ENCODE results near the gene AP2M1. TPM values are rescaled to one million over a fixed set of nuclear protein-coding genes. Genes with fewer than 3 reads are reported as not detected.

The AP2M1 gene
- total and polyA plus RNA-seq, 10 of the 15 experiments (the other 5 are each of a cell fraction or from before 2014, with no cell fraction given), result 65.6 to 356 (median 161) TPM

DNA sequence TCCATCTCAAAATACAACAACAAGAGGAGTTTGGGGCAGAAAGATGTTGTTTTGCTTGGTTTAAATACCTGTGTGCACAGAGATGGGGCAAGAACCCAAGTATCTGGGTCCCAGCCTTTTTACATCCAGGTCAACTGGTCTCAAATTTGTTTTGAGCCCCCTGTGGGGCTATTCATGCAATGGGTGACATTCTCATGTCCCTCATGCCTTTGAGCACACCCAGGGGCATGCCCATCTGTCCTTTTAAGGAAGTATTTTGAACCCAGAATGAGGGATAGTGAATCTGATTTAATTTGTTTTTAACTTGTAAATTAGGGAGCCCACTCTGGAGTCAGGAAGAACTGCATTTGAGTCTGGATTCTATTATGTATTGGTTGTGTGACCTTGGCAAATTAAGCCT is 26.2 kb downstream of the AP2M1 start:
- no TSS peak for BruUV-seq (replicated peaks)
- in situ Hi-C loops (cut with MboI), result no loop called here
- SMC1A ChIA-PET (ENCODE audit: uncharacterized antibody, unreplicated experiment), result no interaction called here
- TF ChIP-seq, protein P1, sequence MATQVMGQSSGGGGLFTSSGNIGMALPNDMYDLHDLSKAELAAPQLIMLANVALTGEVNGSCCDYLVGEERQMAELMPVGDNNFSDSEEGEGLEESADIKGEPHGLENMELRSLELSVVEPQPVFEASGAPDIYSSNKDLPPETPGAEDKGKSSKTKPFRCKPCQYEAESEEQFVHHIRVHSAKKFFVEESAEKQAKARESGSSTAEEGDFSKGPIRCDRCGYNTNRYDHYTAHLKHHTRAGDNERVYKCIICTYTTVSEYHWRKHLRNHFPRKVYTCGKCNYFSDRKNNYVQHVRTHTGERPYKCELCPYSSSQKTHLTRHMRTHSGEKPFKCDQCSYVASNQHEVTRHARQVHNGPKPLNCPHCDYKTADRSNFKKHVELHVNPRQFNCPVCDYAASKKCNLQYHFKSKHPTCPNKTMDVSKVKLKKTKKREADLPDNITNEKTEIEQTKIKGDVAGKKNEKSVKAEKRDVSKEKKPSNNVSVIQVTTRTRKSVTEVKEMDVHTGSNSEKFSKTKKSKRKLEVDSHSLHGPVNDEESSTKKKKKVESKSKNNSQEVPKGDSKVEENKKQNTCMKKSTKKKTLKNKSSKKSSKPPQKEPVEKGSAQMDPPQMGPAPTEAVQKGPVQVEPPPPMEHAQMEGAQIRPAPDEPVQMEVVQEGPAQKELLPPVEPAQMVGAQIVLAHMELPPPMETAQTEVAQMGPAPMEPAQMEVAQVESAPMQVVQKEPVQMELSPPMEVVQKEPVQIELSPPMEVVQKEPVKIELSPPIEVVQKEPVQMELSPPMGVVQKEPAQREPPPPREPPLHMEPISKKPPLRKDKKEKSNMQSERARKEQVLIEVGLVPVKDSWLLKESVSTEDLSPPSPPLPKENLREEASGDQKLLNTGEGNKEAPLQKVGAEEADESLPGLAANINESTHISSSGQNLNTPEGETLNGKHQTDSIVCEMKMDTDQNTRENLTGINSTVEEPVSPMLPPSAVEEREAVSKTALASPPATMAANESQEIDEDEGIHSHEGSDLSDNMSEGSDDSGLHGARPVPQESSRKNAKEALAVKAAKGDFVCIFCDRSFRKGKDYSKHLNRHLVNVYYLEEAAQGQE (IDR thresholded peaks at IDR 0.05; ENCODE audit: low read depth, low read length), result no peak
- no peak for TF ChIP-seq IKZF1 (conservative IDR thresholded peaks at IDR 0.05)
- TF ChIP-seq JUNB (IDR thresholded peaks at IDR 0.05), result no peak
- TF ChIP-seq TCF3 (IDR thresholded peaks at IDR 0.05; ENCODE audit: borderline replicate concordance, insufficient read depth, low read depth, low read length), result no peak
- TF ChIP-seq, protein P2, sequence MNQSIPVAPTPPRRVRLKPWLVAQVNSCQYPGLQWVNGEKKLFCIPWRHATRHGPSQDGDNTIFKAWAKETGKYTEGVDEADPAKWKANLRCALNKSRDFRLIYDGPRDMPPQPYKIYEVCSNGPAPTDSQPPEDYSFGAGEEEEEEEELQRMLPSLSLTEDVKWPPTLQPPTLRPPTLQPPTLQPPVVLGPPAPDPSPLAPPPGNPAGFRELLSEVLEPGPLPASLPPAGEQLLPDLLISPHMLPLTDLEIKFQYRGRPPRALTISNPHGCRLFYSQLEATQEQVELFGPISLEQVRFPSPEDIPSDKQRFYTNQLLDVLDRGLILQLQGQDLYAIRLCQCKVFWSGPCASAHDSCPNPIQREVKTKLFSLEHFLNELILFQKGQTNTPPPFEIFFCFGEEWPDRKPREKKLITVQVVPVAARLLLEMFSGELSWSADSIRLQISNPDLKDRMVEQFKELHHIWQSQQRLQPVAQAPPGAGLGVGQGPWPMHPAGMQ (IDR thresholded peaks at IDR 0.05; ENCODE audit: borderline replicate concordance), result no peak
- TF ChIP-seq BHLHE40 (IDR thresholded peaks at IDR 0.05; ENCODE audit: borderline replicate concordance in 1 of 2, low read depth in 2 of 2, low read length in 1 of 2), result no peak
- TF ChIP-seq ZNF274 (IDR thresholded peaks at IDR 0.05; ENCODE audit: insufficient read depth, insufficient read length), result no peak
- no peak for TF ChIP-seq SPI1 (IDR thresholded peaks at IDR 0.05; ENCODE audit: borderline replicate concordance, insufficient read depth, low read depth, low read length)
- no peak for TF ChIP-seq NR2C2 (IDR thresholded peaks at IDR 0.05; ENCODE audit: borderline replicate concordance, control insufficient read depth, insufficient read length, low read depth)
- TF ChIP-seq ZZZ3 (IDR thresholded peaks at IDR 0.05; ENCODE audit: control insufficient read depth, insufficient read length, low read depth), result no peak
- TF ChIP-seq, protein P3, sequence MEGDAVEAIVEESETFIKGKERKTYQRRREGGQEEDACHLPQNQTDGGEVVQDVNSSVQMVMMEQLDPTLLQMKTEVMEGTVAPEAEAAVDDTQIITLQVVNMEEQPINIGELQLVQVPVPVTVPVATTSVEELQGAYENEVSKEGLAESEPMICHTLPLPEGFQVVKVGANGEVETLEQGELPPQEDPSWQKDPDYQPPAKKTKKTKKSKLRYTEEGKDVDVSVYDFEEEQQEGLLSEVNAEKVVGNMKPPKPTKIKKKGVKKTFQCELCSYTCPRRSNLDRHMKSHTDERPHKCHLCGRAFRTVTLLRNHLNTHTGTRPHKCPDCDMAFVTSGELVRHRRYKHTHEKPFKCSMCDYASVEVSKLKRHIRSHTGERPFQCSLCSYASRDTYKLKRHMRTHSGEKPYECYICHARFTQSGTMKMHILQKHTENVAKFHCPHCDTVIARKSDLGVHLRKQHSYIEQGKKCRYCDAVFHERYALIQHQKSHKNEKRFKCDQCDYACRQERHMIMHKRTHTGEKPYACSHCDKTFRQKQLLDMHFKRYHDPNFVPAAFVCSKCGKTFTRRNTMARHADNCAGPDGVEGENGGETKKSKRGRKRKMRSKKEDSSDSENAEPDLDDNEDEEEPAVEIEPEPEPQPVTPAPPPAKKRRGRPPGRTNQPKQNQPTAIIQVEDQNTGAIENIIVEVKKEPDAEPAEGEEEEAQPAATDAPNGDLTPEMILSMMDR (IDR thresholded peaks at IDR 0.05 in 2 of 3, conservative IDR thresholded peaks at IDR 0.05 in 1 of 3; ENCODE audit: control insufficient read depth in 2 of 3, extremely low read depth in 1 of 3, insufficient read depth in 1 of 3, low read depth in 3 of 3, low read length in 3 of 3), result no peak
- no peak for TF ChIP-seq ESRRA (IDR thresholded peaks at IDR 0.05; ENCODE audit: low read length)
- TF ChIP-seq, protein P4, sequence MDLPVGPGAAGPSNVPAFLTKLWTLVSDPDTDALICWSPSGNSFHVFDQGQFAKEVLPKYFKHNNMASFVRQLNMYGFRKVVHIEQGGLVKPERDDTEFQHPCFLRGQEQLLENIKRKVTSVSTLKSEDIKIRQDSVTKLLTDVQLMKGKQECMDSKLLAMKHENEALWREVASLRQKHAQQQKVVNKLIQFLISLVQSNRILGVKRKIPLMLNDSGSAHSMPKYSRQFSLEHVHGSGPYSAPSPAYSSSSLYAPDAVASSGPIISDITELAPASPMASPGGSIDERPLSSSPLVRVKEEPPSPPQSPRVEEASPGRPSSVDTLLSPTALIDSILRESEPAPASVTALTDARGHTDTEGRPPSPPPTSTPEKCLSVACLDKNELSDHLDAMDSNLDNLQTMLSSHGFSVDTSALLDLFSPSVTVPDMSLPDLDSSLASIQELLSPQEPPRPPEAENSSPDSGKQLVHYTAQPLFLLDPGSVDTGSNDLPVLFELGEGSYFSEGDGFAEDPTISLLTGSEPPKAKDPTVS (IDR thresholded peaks at IDR 0.05; ENCODE audit: low read depth, low read length), result no peak

More for the DNA sequence above, 26.2 kb downstream of the AP2M1 start:
- FAIRE-seq (no peak), DNase-seq (ENCODE audit: low read depth, low spot score) (no peak), ATAC-seq (no peak)
- H4K20me1 ChIP-seq (ENCODE audit: control insufficient read depth, insufficient read depth), result no peaks in the 10 kb centered on the region
- H3K4me3 ChIP-seq, result no peak overlapping the region
- POLR2A ChIA-PET, result no interaction called here
- no peak overlapping the region for H3K27ac ChIP-seq (ENCODE audit: control insufficient read depth, insufficient read depth)
- no peak overlapping the region for H3K4me2 ChIP-seq (ENCODE audit: control insufficient read depth, insufficient read depth)
- H3K79me2 ChIP-seq (ENCODE audit: control insufficient read depth, insufficient read depth, low read length), result no peaks in the 10 kb centered on the region
- intact Hi-C loops (cut with micrococcal nuclease; ENCODE audit: unreplicated experiment), result no loop called here
- no peaks in the 10 kb centered on the region for H3K9me3 ChIP-seq (replicated peaks; ENCODE audit: control insufficient read depth, insufficient read depth, low read length)
- H2AFZ ChIP-seq (ENCODE audit: control insufficient read depth, low read depth, low read length), result no peak overlapping the region
- CTCF ChIA-PET, result no interaction called here
- no peaks in the 10 kb centered on the region; a peak in 1 of 4 replicates for H3K27me3 ChIP-seq (replicated peaks in 1 of 2; ENCODE audit: control insufficient read depth in 2 of 2, insufficient read depth in 2 of 2, low read length in 1 of 2)
- H3K9ac ChIP-seq (ENCODE audit: control insufficient read depth, insufficient read depth, low read length), result no peak overlapping the region
- H3K4me1 ChIP-seq (ENCODE audit: control insufficient read depth, insufficient read depth, low read length), result no peaks in the 10 kb centered on the region
- peaks cover 0 to 5% of the 10 kb centered on the region in 2 experiments; a peak in 2 of 4 replicates for H3K36me3 ChIP-seq (ENCODE audit: control insufficient read depth in 2 of 2, insufficient read depth in 2 of 2, low read length in 1 of 2)
- RAD21 ChIA-PET (ENCODE audit: unreplicated experiment), result no interaction called here

Measured in GM12878 (cell line).